Effector memory CD8-positive, alpha-beta T cell (primary cell): Measurements from ENCODE around the gene RPUSD3.
A peak's percentile ranks its signal among the peaks of the same experiment; 100 is the strongest.

Experiments used
- ATAC-seq: fragments of 150-1000 bp; cut with Tn5 transposase; replicated peaks from 2 replicates; pipeline ENCODE4 v1.10.0; 2021; ENCODE audit warnings: mild to moderate bottlenecking, moderate library complexity
- DNase-seq, 3 experiments: peaks; one replicate each; pipeline ENCODE4 v3.0.0; 2021
- H3K27ac Mint-ChIP-seq, 2 donors: one replicate each; pipeline ENCODE4 v1.8.0; 2022; ENCODE audit warnings: mild to moderate bottlenecking in 2 of 2, mixed read lengths in 2 of 2, moderate library complexity in 2 of 2
- H3K27me3 Mint-ChIP-seq, 2 donors: one replicate each; pipeline ENCODE4 v1.8.0; 2022; ENCODE audit warnings: mixed read lengths in 2 of 2
- H3K36me3 Mint-ChIP-seq: one replicate; pipeline ENCODE4 v1.8.0; 2022; ENCODE audit warnings: mild to moderate bottlenecking, moderate library complexity, mixed read lengths; ENCODE audit not compliant: insufficient read depth
- H3K4me1 Mint-ChIP-seq, 2 donors: one replicate each; pipeline ENCODE4 v1.8.0; 2022; ENCODE audit warnings: low read depth in 2 of 2, mixed read lengths in 2 of 2
- H3K4me3 Mint-ChIP-seq, 2 donors: one replicate each; pipeline ENCODE4 v1.8.0; 2022; ENCODE audit warnings: mild to moderate bottlenecking in 2 of 2, mixed read lengths in 2 of 2, moderate library complexity in 2 of 2
- H3K9me3 Mint-ChIP-seq, 2 donors: one replicate each; pipeline ENCODE4 v1.8.0; 2022; ENCODE audit warnings: mixed read lengths in 2 of 2
- total RNA-seq, 9 experiments: gene quantifications; one replicate each; lab custom pipeline; 2026; lab: John Stamatoyannopoulos, UW

The RPUSD3 gene
- total RNA-seq: 8.1 to 54.2 (median 31.2) reads per million in 9 experiments

- ATAC-seq (peak; percentile 98), DNase-seq (peak; percentile 97 to 98 (median 98))
- Mint-ChIP-seq H3K4me3 (peak within 1 kb of the TSS; percentile 97 to 100), H3K4me1 (peaks cover 16 to 19% of the 10 kb centered on the region in 2 donors), H3K27me3 (no peaks in the 10 kb centered on the region), H3K9me3 (no peaks in the 10 kb centered on the region), H3K27ac (peak within 1 kb of the TSS; percentile 94), H3K36me3 (peaks cover 22% of the 10 kb centered on the region)
Measured at GRCh38 chr3:9843715-9844438, at the start of gene RPUSD3. Gene RPUSD3 (minus strand): TSS chr3:9844008. CDS start chr3:9843990, 18 bp downstream.

- no peak for DNase-seq
- H3K36me3 Mint-ChIP-seq: peaks cover 28% of the 10 kb centered on the region
- no peaks in the 10 kb centered on the region for H3K27me3 Mint-ChIP-seq
- H3K9me3 Mint-ChIP-seq: no peaks in the 10 kb centered on the region
- peak overlapping the region; percentile 97 to 99 for H3K4me3 Mint-ChIP-seq
- peaks cover 28 to 33% of the 10 kb centered on the region in 2 donors for H3K4me1 Mint-ChIP-seq
- ATAC-seq: no peak
- peak overlapping the region; percentile 99 for H3K27ac Mint-ChIP-seq
Measured at GRCh38 chr3:9891072-9891622, 47.3 kb upstream of the RPUSD3 start.

GRCh38 chr3:9890249-9891071, 46.7 kb upstream of the RPUSD3 start, which contains the start of gene JAGN1:
Gene JAGN1 (plus strand): TSS chr3:9890610. CDS start chr3:9890723, 113 bp downstream.
- Mint-ChIP-seq H3K27ac (peak within 1 kb of the TSS; percentile 99), H3K36me3 (peaks cover 28% of the 10 kb centered on the region), H3K27me3 (no peaks in the 10 kb centered on the region), H3K4me1 (peaks cover 24 to 33% of the 10 kb centered on the region in 2 donors), H3K9me3 (no peaks in the 10 kb centered on the region), H3K4me3 (peak within 1 kb of the TSS; percentile 97 to 99)
- DNase-seq (peak; percentile 87 to 89 (median 88)), ATAC-seq (peak; percentile 92)

GRCh38 chr3:9889405-9889804, 45.6 kb upstream of the RPUSD3 start:
- DNase-seq (no peak), ATAC-seq (no peak)
- H3K27ac Mint-ChIP-seq: peak overlapping the region; percentile 99
- H3K4me1 Mint-ChIP-seq: peaks cover 19 to 27% of the 10 kb centered on the region in 2 donors
- H3K9me3 Mint-ChIP-seq: no peaks in the 10 kb centered on the region
- H3K4me3 Mint-ChIP-seq: peak overlapping the region in 1 of 2 donors; percentile 99
- peaks cover 3% of the 10 kb centered on the region in 2 donors for H3K27me3 Mint-ChIP-seq
- peaks cover 24% of the 10 kb centered on the region for H3K36me3 Mint-ChIP-seq

- Mint-ChIP-seq H3K36me3 (peaks cover 24% of the 10 kb centered on the region), H3K27me3 (peaks cover 7 to 9% of the 10 kb centered on the region in 2 donors), H3K27ac (peak overlapping the region; percentile 99), H3K4me1 (peaks cover 16 to 20% of the 10 kb centered on the region in 2 donors), H3K9me3 (no peaks in the 10 kb centered on the region), H3K4me3 (no peak overlapping the region)
- no peak for ATAC-seq
- DNase-seq: no peak
Measured at GRCh38 chr3:9888540-9888939, 44.7 kb upstream of the RPUSD3 start.

- no peak for ATAC-seq
Measured at GRCh38 chr3:9887480-9887879, 43.7 kb upstream of the RPUSD3 start.

GRCh38 chr3:9886328-9886727, 42.5 kb upstream of the RPUSD3 start:
- ATAC-seq (no peak), DNase-seq (no peak)
- no peak overlapping the region for H3K4me3 Mint-ChIP-seq
- H3K9me3 Mint-ChIP-seq: no peaks in the 10 kb centered on the region
- H3K27ac Mint-ChIP-seq: no peak overlapping the region
- H3K36me3 Mint-ChIP-seq: peaks cover 22% of the 10 kb centered on the region
- H3K27me3 Mint-ChIP-seq: peaks cover 7 to 9% of the 10 kb centered on the region in 2 donors
- H3K4me1 Mint-ChIP-seq: peaks cover 4% of the 10 kb centered on the region in 2 donors

More at GRCh38 chr3:9887480-9887879, 43.7 kb upstream of the RPUSD3 start:
- H3K36me3 Mint-ChIP-seq: peaks cover 22% of the 10 kb centered on the region
- H3K27me3 Mint-ChIP-seq: peaks cover 7 to 9% of the 10 kb centered on the region in 2 donors
- no peak overlapping the region for H3K27ac Mint-ChIP-seq
- H3K9me3 Mint-ChIP-seq: no peaks in the 10 kb centered on the region
- no peak for DNase-seq
- no peak overlapping the region for H3K4me3 Mint-ChIP-seq
- H3K4me1 Mint-ChIP-seq: peaks cover 9 to 12% of the 10 kb centered on the region in 2 donors

- DNase-seq (no peak), ATAC-seq (no peak)
- Mint-ChIP-seq H3K27me3 (peaks cover 7 to 14% of the 10 kb centered on the region in 2 donors), H3K4me1 (no peaks in the 10 kb centered on the region), H3K36me3 (peaks cover 10% of the 10 kb centered on the region), H3K4me3 (no peak overlapping the region), H3K9me3 (no peaks in the 10 kb centered on the region), H3K27ac (no peak overlapping the region)
Measured at GRCh38 chr3:9884555-9885165, 40.9 kb upstream of the RPUSD3 start.

GRCh38 chr3:9883706-9884554, 40.1 kb upstream of the RPUSD3 start:
- ATAC-seq: no peak
- Mint-ChIP-seq H3K27ac (no peak overlapping the region), H3K4me1 (no peaks in the 10 kb centered on the region), H3K4me3 (no peak overlapping the region), H3K9me3 (no peaks in the 10 kb centered on the region), H3K36me3 (peaks cover 5% of the 10 kb centered on the region), H3K27me3 (peaks cover 7 to 17% of the 10 kb centered on the region in 2 donors)
- DNase-seq: no peak

GRCh38 chr3:9881441-9881840, 37.6 kb upstream of the RPUSD3 start:
- Mint-ChIP-seq H3K36me3 (peaks cover 4% of the 10 kb centered on the region), H3K27me3 (peaks cover 7 to 23% of the 10 kb centered on the region in 2 donors), H3K4me1 (no peaks in the 10 kb centered on the region), H3K9me3 (no peaks in the 10 kb centered on the region), H3K4me3 (no peak overlapping the region), H3K27ac (no peak overlapping the region)
- ATAC-seq (no peak), DNase-seq (no peak)

- peaks cover 7 to 32% of the 10 kb centered on the region in 2 donors for H3K27me3 Mint-ChIP-seq
Measured at GRCh38 chr3:9879830-9880549, 36.2 kb upstream of the RPUSD3 start, which contains the start of gene CIDEC. Gene CIDEC (minus strand): TSS chr3:9880253. CDS start chr3:9878486, 1,767 bp downstream.

GRCh38 chr3:9878700-9879099, 34.9 kb upstream of the RPUSD3 start:
- H3K9me3 Mint-ChIP-seq: no peaks in the 10 kb centered on the region
- ATAC-seq (no peak), DNase-seq (no peak)
- H3K27me3 Mint-ChIP-seq: peaks cover 0 to 23% of the 10 kb centered on the region in 2 donors
- H3K4me3 Mint-ChIP-seq: no peak overlapping the region
- H3K36me3 Mint-ChIP-seq: peaks cover 4% of the 10 kb centered on the region
- no peaks in the 10 kb centered on the region for H3K4me1 Mint-ChIP-seq
- no peak overlapping the region for H3K27ac Mint-ChIP-seq

More at GRCh38 chr3:9879830-9880549, 36.2 kb upstream of the RPUSD3 start, which contains the start of gene CIDEC:
- Mint-ChIP-seq H3K4me3 (no peak within 1 kb of the TSS), H3K36me3 (peaks cover 4% of the 10 kb centered on the region), H3K9me3 (no peaks in the 10 kb centered on the region), H3K27ac (no peak within 1 kb of the TSS), H3K4me1 (no peaks in the 10 kb centered on the region)
- DNase-seq (no peak), ATAC-seq (no peak)
